Neuronal stem cell (in vitro differentiated cells): ENCODE data around the gene CCSER2.

Experiments
- DNase-seq: peaks from one replicate; pipeline ENCODE4 v3.0.0-alpha.2; 2013; ENCODE audit warnings: low spot score
- H2AFZ ChIP-seq: one replicate; pipeline ENCODE4 v1.6.1; 2013; ENCODE audit warnings: mild to moderate bottlenecking, low read length, inconsistent platforms
- H2AK5ac ChIP-seq: 2 replicates; pipeline ENCODE4 v1.6.1; 2013; ENCODE audit warnings: low read depth, mild to moderate bottlenecking, inconsistent platforms, low read length, moderate library complexity, mixed read lengths
- H2BK120ac ChIP-seq: 2 replicates; pipeline ENCODE4 v1.6.1; 2013; ENCODE audit warnings: low read depth, mild to moderate bottlenecking, inconsistent platforms, low read length, moderate library complexity, mixed read lengths
- H2BK12ac ChIP-seq: one replicate; pipeline ENCODE4 v1.6.1; 2013; ENCODE audit warnings: low read length, inconsistent platforms
- H2BK15ac ChIP-seq: 2 replicates; pipeline ENCODE4 v1.6.1; 2013; ENCODE audit warnings: mild to moderate bottlenecking, low read length, inconsistent platforms, mixed read lengths
- H2BK5ac ChIP-seq: one replicate; pipeline ENCODE4 v1.6.1; 2013; ENCODE audit warnings: inconsistent platforms, mild to moderate bottlenecking, low read length, moderate library complexity
- H3K14ac ChIP-seq: one replicate; pipeline ENCODE4 v1.6.1; 2013; ENCODE audit warnings: low read length, inconsistent platforms
- H3K18ac ChIP-seq: 2 replicates; pipeline ENCODE4 v1.6.1; 2013; ENCODE audit warnings: low read length, inconsistent platforms
- H3K23ac ChIP-seq: 2 replicates; pipeline ENCODE4 v1.6.1; 2013; ENCODE audit warnings: low read depth, mild to moderate bottlenecking, mixed read lengths, low read length, inconsistent platforms; ENCODE audit not compliant: poor library complexity
- H3K27ac ChIP-seq: replicated peaks from 3 replicates; pipeline ENCODE4 v1.5.1; 2013; ENCODE audit warnings: low read length, inconsistent platforms
- H3K27me3 ChIP-seq, 3 experiments: 2 replicates each; pipeline ENCODE4 v1.6.1; 2013; ENCODE audit warnings: low read length in 3 of 3, mild to moderate bottlenecking in 2 of 3, inconsistent platforms in 1 of 3, low read depth in 1 of 3, mixed read lengths in 1 of 3, moderate library complexity in 1 of 3; ENCODE audit not compliant: control insufficient read depth in 3 of 3, insufficient read depth in 3 of 3
- H3K36me3 ChIP-seq, 2 donors: replicated peaks in 1 of 2; 2 replicates each; pipeline ENCODE4 v1.6.1; 2013; ENCODE audit warnings: low read length in 2 of 2; ENCODE audit not compliant: control insufficient read depth in 2 of 2, insufficient read depth in 2 of 2
- H3K4ac ChIP-seq: 2 replicates; pipeline ENCODE4 v1.6.1; 2013; ENCODE audit warnings: inconsistent platforms, mild to moderate bottlenecking, low read length, moderate library complexity
- H3K4me1 ChIP-seq, 2 donors: 1 replicate in 1 of 2; 2 replicates in 1 of 2; pipeline ENCODE4 v1.6.1; 2013; ENCODE audit warnings: low read length in 2 of 2, low read depth in 1 of 2; ENCODE audit not compliant: control insufficient read depth in 2 of 2, insufficient read depth in 1 of 2
- H3K4me2 ChIP-seq: one replicate; pipeline ENCODE4 v1.6.1; 2013; ENCODE audit warnings: mild to moderate bottlenecking, low read length, inconsistent platforms; ENCODE audit not compliant: insufficient read depth, poor library complexity, severe bottlenecking
- H3K4me3 ChIP-seq, 2 donors: 2 replicates each; pipeline ENCODE4 v1.5.1; 2013; ENCODE audit warnings: low read length in 2 of 2, mild to moderate bottlenecking in 2 of 2, inconsistent platforms in 1 of 2, moderate library complexity in 1 of 2
- H3K79me1 ChIP-seq: one replicate; pipeline ENCODE4 v1.6.1; 2013; ENCODE audit warnings: low read depth, mild to moderate bottlenecking, inconsistent platforms, low read length, moderate library complexity
- H3K9ac ChIP-seq: one replicate; pipeline ENCODE4 v1.6.1; 2013; ENCODE audit warnings: mild to moderate bottlenecking, low read depth, low read length, inconsistent platforms; ENCODE audit not compliant: poor library complexity
- H3K9me3 ChIP-seq, 2 donors: replicated peaks in 1 of 2; 2 replicates each; pipeline versions ENCODE3 to v1.6.1; 2013; ENCODE audit warnings: low read length in 2 of 2, mild to moderate bottlenecking in 2 of 2, inconsistent platforms in 1 of 2, low read depth in 1 of 2, mixed read lengths in 1 of 2, moderate library complexity in 1 of 2; ENCODE audit not compliant: control insufficient read depth in 2 of 2, insufficient read depth in 1 of 2
- H4K8ac ChIP-seq: one replicate; pipeline ENCODE4 v1.6.1; 2013; ENCODE audit warnings: low read depth, mild to moderate bottlenecking, inconsistent platforms, low read length, moderate library complexity
- H4K91ac ChIP-seq: one replicate; pipeline ENCODE4 v1.6.1; 2013; ENCODE audit warnings: low read length, low read depth, mild to moderate bottlenecking, inconsistent platforms; ENCODE audit not compliant: poor library complexity
- WGBS, 2 donors: extraction: QIAGEN DNeasy Blood & Tissue Kit; methylation state at CpG; one replicate each; pipeline ENCODE4 v1.1.7; 2013; ENCODE audit warnings: missing lambda C conversion rate in 2 of 2, mixed read lengths in 1 of 2; ENCODE audit not compliant: insufficient read length in 2 of 2, insufficient replicate concordance in 1 of 2; ENCODE audit errors: extremely low coverage in 2 of 2; 5-methylcytosine and 5-hydroxymethylcytosine counted together

The CCSER2 gene

GRCh38 chr10:84427903-84428650 lies 99.7 kb downstream of the CCSER2 start:
- Histone ChIP-seq H3K23ac (no peak overlapping the region), H3K4me3 (no peak overlapping the region), H2AFZ (no peak overlapping the region), H2BK5ac (no peak overlapping the region), H2AK5ac (no peak overlapping the region), H4K91ac (no peak overlapping the region), H3K18ac (no peak overlapping the region), H3K27ac (no peak overlapping the region), H3K4me1 (peaks cover 5 to 6% of the 10 kb centered on the region in 2 donors), H3K79me1 (peaks cover 1% of the 10 kb centered on the region), H3K4me2 (no peak overlapping the region), H2BK120ac (no peak overlapping the region), H3K4ac (no peak overlapping the region), H2BK15ac (no peak overlapping the region), H2BK12ac (no peak overlapping the region), H3K14ac (no peak overlapping the region), H3K36me3 (peaks cover 0 to 19% of the 10 kb centered on the region in 2 donors), H3K9me3 (no peaks in the 10 kb centered on the region), H3K27me3 (no peaks in the 10 kb centered on the region), H3K9ac (no peak overlapping the region), H4K8ac (no peak overlapping the region)
- no peak for DNase-seq
- WGBS, 2 donors = no CpG with 5 or more reads among the region's 5 CpGs

GRCh38 chr10:84428711-84429110 lies 100.3 kb downstream of the CCSER2 start:
- H3K27me3 ChIP-seq = no peaks in the 10 kb centered on the region
- no peak overlapping the region for H2BK15ac ChIP-seq
- no peak overlapping the region for H3K4ac ChIP-seq
- no peak overlapping the region for H2AFZ ChIP-seq
- DNase-seq = no peak
- H4K91ac ChIP-seq = no peak overlapping the region
- H3K9ac ChIP-seq = no peak overlapping the region
- H3K36me3 ChIP-seq = peaks cover 0 to 16% of the 10 kb centered on the region in 2 donors
- no peak overlapping the region for H3K4me2 ChIP-seq
- no peak overlapping the region for H3K4me3 ChIP-seq
- H2BK5ac ChIP-seq = no peak overlapping the region
- no peak overlapping the region for H2BK12ac ChIP-seq
- H3K4me1 ChIP-seq = peaks cover 5 to 6% of the 10 kb centered on the region in 2 donors
- H3K23ac ChIP-seq = no peak overlapping the region
- H4K8ac ChIP-seq = no peak overlapping the region
- no peak overlapping the region for H3K27ac ChIP-seq
- no peak overlapping the region for H3K18ac ChIP-seq
- peaks cover 1% of the 10 kb centered on the region for H3K79me1 ChIP-seq
- 100% methylated on average over 1 of the region's 2 CpGs; no CpG with 5 or more reads in 1 of the 2 donors for WGBS, 2 donors
- H3K14ac ChIP-seq = no peak overlapping the region
- H2AK5ac ChIP-seq = no peak overlapping the region
- no peak overlapping the region for H2BK120ac ChIP-seq
- H3K9me3 ChIP-seq = no peaks in the 10 kb centered on the region

GRCh38 chr10:84429926-84430520 lies 101.6 kb downstream of the CCSER2 start:
- Histone ChIP-seq H2AFZ (no peak overlapping the region), H3K18ac (no peak overlapping the region), H3K4me1 (peaks cover 2% of the 10 kb centered on the region in 2 donors), H3K4me2 (no peak overlapping the region), H3K4ac (no peak overlapping the region), H3K27ac (no peak overlapping the region), H2AK5ac (no peak overlapping the region), H3K23ac (no peak overlapping the region), H3K79me1 (peaks cover 1% of the 10 kb centered on the region), H3K9ac (no peak overlapping the region), H3K36me3 (peaks cover 0 to 16% of the 10 kb centered on the region in 2 donors), H3K4me3 (no peak overlapping the region), H2BK5ac (no peak overlapping the region), H2BK15ac (no peak overlapping the region), H3K9me3 (no peaks in the 10 kb centered on the region), H3K14ac (no peak overlapping the region), H3K27me3 (no peaks in the 10 kb centered on the region), H4K91ac (no peak overlapping the region), H2BK12ac (no peak overlapping the region), H4K8ac (no peak overlapping the region), H2BK120ac (no peak overlapping the region)
- WGBS, 2 donors = no CpG with 5 or more reads among the region's 2 CpGs
- DNase-seq = peak; percentile 49

- Histone ChIP-seq H4K91ac (no peak overlapping the region), H3K4me1 (no peaks in the 10 kb centered on the region), H3K23ac (no peak overlapping the region), H3K18ac (no peak overlapping the region), H2BK120ac (no peak overlapping the region), H3K9ac (no peak overlapping the region), H3K27me3 (no peaks in the 10 kb centered on the region), H4K8ac (no peak overlapping the region), H2AFZ (no peak overlapping the region), H2BK5ac (no peak overlapping the region), H3K9me3 (peaks cover 0 to 2% of the 10 kb centered on the region in 2 donors), H3K27ac (no peak overlapping the region), H3K4me2 (no peak overlapping the region), H2AK5ac (no peak overlapping the region), H3K79me1 (peaks cover 1% of the 10 kb centered on the region), H3K4me3 (no peak overlapping the region), H3K4ac (no peak overlapping the region), H3K36me3 (peaks cover 0 to 3% of the 10 kb centered on the region in 2 donors), H2BK15ac (no peak overlapping the region), H3K14ac (no peak overlapping the region), H2BK12ac (no peak overlapping the region)
- WGBS, 2 donors = no CpG with 5 or more reads among the region's 5 CpGs
- DNase-seq = no peak
Measured at GRCh38 chr10:84432891-84433290, 104.5 kb downstream of the CCSER2 start.
